HG02610 (cell line): ENCODE measurements around the gene GRB10.
A peak's percentile ranks its signal among the peaks of the same experiment; 100 is the strongest.
"Not testable (repeated sequence)": the region's sequence is repeated elsewhere in the genome, so short reads cannot be mapped to it uniquely, and the experiment has no call there.

Source experiments
- ATAC-seq: cut with Tn5 transposase; IDR thresholded peaks from one replicate; pipeline ENCODE4 v1.9.1; 2021; ENCODE audit warnings: mild to moderate bottlenecking, moderate library complexity; ENCODE audit not compliant: unreplicated experiment

The GRB10 gene

DNA sequence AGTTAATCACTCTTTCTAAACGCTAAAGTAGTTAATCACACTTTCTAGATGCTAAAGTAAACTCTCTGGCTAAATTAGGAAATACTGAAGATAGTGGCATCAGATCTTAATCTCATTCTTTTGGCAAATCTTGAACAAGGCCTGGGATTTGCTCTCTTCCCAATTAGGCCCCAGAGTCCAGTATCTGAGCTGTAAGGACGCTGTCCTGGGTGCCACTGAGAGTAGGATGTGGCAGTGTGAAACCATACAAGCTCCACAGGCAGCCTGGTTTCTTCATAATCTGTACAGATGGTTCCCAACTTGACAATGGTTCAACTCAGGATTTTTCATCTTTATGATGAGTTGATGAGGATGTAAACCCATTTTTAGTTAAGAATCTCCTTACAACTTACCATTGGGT is 36.9 kb downstream of the GRB10 start:
- no peak for ATAC-seq

DNA sequence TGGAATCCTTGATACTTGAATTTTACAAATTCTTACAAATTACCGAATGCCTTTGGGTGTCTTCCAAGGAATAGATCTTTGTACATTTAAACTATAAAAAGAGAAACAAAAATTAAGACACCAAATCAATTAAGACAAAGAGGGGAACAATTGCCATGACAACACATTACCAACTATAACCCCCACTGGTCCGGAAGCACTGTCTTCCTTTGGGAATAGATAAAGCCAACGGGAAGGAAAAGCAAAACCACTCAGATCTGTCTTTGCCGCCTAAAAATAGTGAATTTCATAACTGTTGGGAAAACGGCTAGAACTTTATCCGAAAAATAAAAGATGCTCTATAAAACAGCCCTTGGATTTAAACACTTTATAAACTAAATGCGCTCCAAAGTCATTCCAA is 37.4 kb downstream of the GRB10 start:
- no peak for ATAC-seq

- no peak for ATAC-seq
These were observed 38.8 kb downstream of the GRB10 start for GRCh38 chr7:50743893-50744292.

DNA sequence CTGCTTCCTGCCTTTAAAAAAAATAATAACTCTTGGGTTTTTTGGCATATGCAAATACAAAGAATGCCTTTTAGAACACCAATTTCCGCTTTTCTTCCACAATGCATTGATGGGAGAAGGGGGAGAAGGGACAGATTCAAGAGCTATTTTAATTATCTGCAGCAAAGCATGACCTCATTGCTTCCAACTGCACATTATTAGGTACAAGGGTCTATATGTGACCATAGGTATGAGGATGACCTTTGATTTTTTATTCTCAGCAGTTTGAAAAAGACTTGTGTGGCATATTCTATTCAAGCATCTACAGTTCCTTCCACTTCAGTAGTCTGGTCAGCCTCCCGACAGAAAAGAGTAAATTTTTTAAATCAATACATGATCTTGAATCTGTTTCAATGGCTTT is 39.7 kb downstream of the GRB10 start:
- ATAC-seq = no peak

DNA sequence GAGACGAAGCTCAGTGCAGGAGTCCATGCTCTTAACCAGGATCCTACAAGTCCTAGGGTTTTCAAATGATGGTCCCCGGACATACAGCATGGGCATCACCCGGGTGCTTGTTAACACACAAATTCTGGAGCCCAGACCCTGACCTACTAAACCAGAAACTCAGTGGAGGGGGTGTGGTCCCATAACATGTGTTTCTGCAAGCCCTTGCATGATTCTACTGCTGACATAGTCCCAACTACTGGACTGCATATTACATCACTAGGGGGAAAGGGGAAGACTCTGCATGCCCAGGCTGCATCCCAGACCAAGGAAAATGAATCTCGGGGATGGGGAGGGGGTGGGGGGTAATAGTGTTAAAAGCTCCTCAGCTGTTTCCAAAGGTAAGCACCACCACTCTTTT is 40.3 kb downstream of the GRB10 start:
- ATAC-seq = no peak

DNA sequence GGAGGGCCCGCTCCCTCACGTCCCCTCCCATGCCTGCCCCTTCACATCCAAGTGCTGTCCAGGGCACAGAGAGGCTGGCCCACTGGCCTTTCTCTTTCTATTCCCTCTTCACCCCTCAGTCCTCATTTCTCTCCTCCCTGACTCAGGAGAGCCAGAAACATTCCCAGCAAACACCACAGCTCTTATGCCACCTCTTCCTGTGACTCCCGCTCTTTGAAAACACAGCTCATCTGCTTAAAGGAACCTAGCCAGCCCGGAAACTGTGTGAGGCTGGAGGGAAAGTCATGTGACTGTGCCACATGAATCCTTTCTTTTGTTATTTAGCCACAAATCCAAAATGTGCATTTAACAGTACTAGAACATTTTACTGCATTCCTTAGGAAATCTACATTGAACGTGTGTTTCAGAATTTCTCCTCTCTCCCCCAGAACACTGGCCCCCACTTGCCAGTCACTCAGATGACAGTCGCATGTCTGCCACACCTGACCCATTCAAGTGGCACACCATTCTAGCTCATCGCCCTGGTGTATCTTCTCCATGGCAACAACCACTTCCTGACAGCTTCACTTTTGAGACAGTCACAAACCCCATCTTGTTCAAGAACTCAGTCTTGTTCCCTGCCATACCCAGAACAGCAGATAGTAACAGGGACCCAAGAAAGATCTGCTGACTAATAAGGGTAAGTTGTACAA is 42.8 kb downstream of the GRB10 start:
- no peak for ATAC-seq

- ATAC-seq = no peak
These were observed 43.8 kb downstream of the GRB10 start for GRCh38 chr7:50738932-50739331.

DNA sequence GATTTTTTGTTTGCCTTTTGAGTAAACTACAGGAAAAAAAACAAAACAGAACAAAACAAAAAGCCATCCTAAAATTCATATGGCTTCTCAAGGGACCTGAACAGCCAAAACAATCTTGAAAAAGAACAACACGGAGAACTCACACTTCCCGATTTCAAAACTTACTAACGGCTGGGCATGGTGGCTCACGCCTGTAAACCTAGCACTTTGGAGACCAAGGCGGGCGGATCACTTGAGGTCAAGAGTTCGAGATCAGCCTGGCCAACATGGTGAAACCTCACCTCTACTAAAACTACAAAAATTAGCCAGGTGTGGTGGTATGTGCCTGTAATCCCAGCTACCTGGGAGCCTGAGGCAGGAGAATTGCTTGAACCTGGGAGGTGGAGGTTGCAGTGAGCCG is 46.9 kb downstream of the GRB10 start:
- ATAC-seq = not testable (repeated sequence)

GRCh38 chr7:50735333-50735732 is 47.4 kb downstream of the GRB10 start:
- peak; percentile 53 for ATAC-seq

DNA sequence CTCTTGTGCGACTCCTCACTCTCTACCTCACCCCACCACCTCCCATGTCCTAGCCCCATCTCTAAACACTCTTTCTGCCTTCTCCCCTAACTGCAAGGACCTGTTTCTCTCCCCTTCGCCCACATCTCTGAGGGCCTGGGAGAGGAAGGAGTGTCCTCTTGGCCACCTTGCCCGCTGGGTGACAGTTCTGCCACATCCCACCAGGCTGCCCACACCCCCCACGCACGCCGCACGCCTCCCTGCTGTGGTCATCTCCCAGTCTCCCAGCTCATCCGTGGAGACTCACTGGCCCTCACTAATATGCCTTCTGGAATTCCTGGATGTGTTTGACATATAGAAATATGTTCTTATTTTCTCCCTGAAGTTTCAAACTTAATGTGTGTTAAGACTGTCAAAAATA is 48.5 kb downstream of the GRB10 start:
- no peak for ATAC-seq

DNA sequence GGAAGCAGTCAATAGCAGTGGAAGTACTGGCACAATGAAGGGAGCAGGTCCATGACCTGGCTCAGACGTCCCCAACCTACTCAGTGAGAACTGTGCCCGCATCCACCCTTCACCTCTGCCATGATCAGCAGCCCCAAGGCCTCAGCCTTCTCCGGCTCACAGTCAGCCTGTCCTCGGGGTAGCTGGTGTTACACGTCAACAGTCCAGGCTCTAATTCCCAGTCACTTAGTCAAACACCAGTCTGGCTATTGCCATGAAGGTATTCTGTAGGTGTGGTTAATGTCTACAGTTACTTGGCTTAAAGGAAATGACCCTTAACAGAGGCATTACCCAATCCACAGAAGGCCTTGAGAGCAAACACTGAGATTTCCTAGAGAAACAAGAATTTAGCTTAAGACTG is 49.1 kb downstream of the GRB10 start:
- no peak for ATAC-seq

GRCh38 chr7:50731703-50732582 is 50.8 kb downstream of the GRB10 start:
- ATAC-seq = no peak

- ATAC-seq = no peak
These were observed 52.0 kb downstream of the GRB10 start for GRCh38 chr7:50730446-50731400.

GRCh38 chr7:50729962-50730361 is 52.7 kb downstream of the GRB10 start:
- no peak for ATAC-seq

GRCh38 chr7:50728184-50728583 is 54.5 kb downstream of the GRB10 start:
- ATAC-seq = no peak

DNA sequence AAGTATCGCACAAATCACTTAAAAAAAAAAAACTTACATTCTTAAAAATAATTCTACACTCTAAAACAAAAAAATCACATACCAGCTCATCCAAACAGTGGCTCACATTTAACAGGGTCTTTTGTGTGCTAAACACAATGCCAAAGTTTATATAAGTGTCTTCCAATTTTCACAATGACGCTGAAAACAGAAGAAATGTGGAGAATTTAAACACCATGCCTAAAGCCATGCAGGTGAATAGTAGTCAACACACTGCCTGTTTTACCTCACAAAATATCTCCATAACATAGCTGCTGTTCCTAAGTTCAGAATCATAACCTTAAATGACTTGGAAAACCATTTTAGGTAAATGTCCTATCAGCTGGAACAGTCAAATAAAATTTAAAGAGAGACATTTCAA is 55.0 kb downstream of the GRB10 start:
- no peak for ATAC-seq

- ATAC-seq = no peak
These were observed 55.6 kb downstream of the GRB10 start for GRCh38 chr7:50727072-50727471.

DNA sequence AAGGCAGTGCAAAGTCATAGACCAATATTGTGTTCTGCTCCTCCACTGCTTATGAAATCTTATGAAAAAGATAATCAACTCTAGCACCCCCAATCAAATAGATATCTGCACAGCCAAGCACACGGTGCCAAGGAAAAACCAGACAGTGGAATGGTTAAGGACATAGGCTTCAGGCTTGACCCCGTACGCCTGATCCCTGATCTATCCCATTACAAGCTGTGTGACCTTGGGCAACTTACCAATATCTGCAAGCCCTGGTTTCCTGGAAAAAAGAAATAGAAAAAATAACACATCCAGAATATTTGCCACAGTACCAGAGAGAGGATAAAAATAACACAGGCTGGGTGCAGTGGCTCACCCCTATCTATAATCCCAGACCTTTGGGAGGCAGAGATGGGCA is 56.9 kb downstream of the GRB10 start:
- no peak for ATAC-seq

- no peak for ATAC-seq
These were observed 57.9 kb downstream of the GRB10 start for GRCh38 chr7:50724526-50725520.

DNA sequence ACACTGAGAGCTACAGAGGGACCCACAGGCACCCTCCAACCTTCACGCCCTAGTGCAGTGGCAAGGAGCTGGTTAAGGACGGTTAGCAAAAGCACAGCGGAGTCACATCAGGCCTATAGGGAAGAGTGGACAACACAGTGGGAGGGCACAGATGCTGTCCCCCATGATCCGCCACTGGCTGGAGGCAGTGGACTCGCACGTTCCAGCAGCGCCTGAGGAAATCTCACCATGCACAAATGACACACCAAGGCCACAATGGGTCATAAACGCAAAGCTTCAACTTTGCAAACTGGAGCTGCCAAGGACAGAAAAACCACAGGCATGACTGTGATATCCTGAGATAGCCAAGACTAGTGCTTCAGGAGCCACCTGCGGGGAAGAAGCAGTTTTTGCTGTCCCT is 58.8 kb downstream of the GRB10 start:
- no peak for ATAC-seq
